Measurements from ENCODE around the gene HUNK. TPM values are rescaled to one million over a fixed set of nuclear protein-coding genes. Genes with fewer than 3 reads are reported as not detected.
A peak's percentile ranks its signal among the peaks of the same experiment; 100 is the strongest.
"Not testable (repeated sequence)": the region's sequence is repeated elsewhere in the genome, so short reads cannot be mapped to it uniquely, and the experiment has no call there.

Gene HUNK
- total RNA-seq, 2 donors from 2014 or later = 0.20 to 2.0 TPM

DNA sequence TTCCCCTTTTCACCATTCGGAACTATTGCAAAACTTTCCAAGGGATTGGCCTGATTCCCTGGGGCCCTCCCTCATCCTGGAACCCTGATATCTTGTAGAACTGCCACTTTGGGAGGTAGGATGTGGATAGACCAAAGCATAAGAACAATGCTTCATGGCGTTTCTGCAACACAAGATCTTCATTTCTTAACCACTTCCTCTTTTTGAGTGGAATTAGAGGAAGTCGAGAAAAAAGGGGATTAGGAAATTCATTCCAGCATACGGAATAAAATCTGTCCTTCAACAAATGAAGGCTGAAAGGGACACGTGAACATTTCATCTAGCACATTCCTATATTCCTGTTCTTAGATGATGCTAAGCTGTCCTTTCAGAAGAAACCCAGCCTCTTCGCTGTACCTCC lies 149.3 kb downstream of the HUNK start:
- no peak for DNase-seq (ENCODE audit: low spot score)
- H3K4me1 ChIP-seq = peaks cover 0 to 20% of the 10 kb centered on the region in 2 donors
- H3K27me3 ChIP-seq = no peaks in the 10 kb centered on the region
- H3K9me3 ChIP-seq = no peaks in the 10 kb centered on the region
- TF ChIP-seq, protein P1, sequence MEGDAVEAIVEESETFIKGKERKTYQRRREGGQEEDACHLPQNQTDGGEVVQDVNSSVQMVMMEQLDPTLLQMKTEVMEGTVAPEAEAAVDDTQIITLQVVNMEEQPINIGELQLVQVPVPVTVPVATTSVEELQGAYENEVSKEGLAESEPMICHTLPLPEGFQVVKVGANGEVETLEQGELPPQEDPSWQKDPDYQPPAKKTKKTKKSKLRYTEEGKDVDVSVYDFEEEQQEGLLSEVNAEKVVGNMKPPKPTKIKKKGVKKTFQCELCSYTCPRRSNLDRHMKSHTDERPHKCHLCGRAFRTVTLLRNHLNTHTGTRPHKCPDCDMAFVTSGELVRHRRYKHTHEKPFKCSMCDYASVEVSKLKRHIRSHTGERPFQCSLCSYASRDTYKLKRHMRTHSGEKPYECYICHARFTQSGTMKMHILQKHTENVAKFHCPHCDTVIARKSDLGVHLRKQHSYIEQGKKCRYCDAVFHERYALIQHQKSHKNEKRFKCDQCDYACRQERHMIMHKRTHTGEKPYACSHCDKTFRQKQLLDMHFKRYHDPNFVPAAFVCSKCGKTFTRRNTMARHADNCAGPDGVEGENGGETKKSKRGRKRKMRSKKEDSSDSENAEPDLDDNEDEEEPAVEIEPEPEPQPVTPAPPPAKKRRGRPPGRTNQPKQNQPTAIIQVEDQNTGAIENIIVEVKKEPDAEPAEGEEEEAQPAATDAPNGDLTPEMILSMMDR (IDR thresholded peaks at IDR 0.05) = no peak
- H3K36me3 ChIP-seq = no peaks in the 10 kb centered on the region
- peak overlapping the region; percentile 51 to 74 for H3K27ac ChIP-seq
- no peak overlapping the region for H3K4me3 ChIP-seq

DNA sequence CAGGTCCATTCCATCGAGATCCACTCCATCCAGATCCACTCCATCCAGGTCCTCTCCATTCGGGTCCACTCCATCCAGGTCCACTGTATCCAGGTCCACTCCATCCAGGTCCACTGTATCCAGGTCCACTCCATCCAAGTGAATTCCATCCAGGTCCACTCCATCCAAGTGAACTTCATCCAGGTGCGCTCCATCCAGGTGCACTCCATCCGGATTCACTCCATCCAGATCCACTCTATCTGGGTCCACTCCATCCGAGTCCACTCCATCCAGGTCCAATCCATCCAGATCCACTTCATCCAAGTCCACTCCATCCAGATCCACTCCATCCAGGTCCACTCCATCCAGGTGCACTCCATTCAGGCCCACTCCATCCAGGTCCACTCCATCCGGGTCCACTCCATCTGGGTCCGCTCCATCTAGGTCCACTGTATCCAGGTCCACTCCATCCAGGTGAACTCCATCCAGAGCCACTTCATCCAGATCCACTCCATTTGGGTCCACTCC lies 157.4 kb downstream of the HUNK start:
- TF ChIP-seq, protein P1 (IDR thresholded peaks at IDR 0.05) = no peak
- no peak for DNase-seq (ENCODE audit: low spot score)
- Histone ChIP-seq H3K9me3 (no peaks in the 10 kb centered on the region), H3K4me3 (no peak overlapping the region), H3K27me3 (no peaks in the 10 kb centered on the region), H3K4me1 (peaks cover 0 to 7% of the 10 kb centered on the region in 2 donors), H3K27ac (no peak overlapping the region), H3K36me3 (no peaks in the 10 kb centered on the region)

DNA sequence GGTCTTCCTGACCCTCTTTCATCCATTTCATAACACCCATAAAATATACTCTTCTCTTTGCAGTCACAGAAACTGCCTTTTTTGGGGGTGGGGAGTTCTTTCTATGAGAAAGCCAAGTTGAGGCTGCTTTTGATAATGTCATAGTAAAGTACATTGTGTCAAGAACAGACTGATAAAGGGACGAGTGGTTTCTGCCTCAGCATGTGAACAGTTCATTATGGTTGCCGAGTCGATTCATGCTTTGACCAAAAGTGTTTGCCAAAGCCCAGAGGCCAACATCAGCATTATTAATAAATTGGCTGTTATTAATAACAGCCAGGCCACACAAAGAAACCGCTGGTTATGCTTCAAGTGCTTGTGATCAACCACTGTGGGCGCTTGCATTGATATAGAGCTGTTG lies 162.0 kb downstream of the HUNK start:
- H3K27ac ChIP-seq = no peak overlapping the region
- H3K4me3 ChIP-seq = no peak overlapping the region
- H3K36me3 ChIP-seq = no peaks in the 10 kb centered on the region
- TF ChIP-seq, protein P1 (IDR thresholded peaks at IDR 0.05) = no peak
- DNase-seq (ENCODE audit: low spot score) = no peak
- H3K9me3 ChIP-seq = no peaks in the 10 kb centered on the region
- H3K27me3 ChIP-seq = no peaks in the 10 kb centered on the region
- peaks cover 0 to 7% of the 10 kb centered on the region in 2 donors for H3K4me1 ChIP-seq

DNA sequence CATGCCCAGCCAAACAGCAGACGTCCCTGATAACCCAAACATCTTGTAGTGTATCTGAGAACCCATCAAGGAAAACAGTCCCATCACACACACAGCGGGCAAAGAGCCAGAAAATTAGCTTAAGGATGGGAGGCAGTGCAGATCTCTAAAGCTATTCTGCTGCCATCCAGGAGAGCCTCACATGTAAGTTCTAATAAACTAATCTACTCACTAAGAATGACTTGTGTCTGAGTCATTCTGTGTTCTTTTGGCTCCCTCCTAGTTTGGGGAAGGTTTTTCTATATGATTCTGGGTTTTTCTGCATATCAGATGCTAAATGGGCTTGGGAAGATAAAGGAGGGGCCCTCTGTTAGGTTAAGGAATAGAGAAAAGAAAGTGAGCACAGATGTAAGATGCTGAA lies 162.8 kb downstream of the HUNK start:
- no peaks in the 10 kb centered on the region for H3K27me3 ChIP-seq
- TF ChIP-seq, protein P1 (IDR thresholded peaks at IDR 0.05) = no peak
- H3K36me3 ChIP-seq = no peaks in the 10 kb centered on the region
- H3K4me3 ChIP-seq = no peak overlapping the region
- peaks cover 0 to 7% of the 10 kb centered on the region in 2 donors for H3K4me1 ChIP-seq
- H3K27ac ChIP-seq = no peak overlapping the region
- DNase-seq (ENCODE audit: low spot score) = no peak
- H3K9me3 ChIP-seq = no peaks in the 10 kb centered on the region

DNA sequence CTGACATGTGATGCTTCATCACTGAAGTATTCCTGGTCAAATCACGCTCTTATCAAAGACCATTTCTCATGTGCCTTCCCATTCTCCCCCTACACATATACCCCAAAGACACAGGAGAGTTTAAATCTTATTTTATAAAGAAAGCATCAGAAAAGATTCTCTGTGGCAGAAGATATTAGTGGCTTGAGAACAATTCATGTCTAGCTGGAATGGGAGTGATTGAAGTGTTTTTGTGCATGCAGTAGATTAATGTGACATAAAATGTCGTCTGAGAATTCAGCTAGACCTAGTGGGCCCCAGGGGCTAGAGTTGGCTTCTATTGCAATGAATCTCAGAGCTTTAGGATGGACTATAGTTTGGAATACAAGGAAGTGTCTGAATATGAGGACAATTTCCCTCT lies 163.9 kb downstream of the HUNK start:
- Histone ChIP-seq H3K9me3 (no peaks in the 10 kb centered on the region), H3K4me3 (no peak overlapping the region), H3K36me3 (no peaks in the 10 kb centered on the region), H3K27ac (no peak overlapping the region), H3K27me3 (no peaks in the 10 kb centered on the region), H3K4me1 (peaks cover 0 to 7% of the 10 kb centered on the region in 2 donors)
- TF ChIP-seq, protein P1 (IDR thresholded peaks at IDR 0.05) = no peak
- no peak for DNase-seq (ENCODE audit: low spot score)

DNA sequence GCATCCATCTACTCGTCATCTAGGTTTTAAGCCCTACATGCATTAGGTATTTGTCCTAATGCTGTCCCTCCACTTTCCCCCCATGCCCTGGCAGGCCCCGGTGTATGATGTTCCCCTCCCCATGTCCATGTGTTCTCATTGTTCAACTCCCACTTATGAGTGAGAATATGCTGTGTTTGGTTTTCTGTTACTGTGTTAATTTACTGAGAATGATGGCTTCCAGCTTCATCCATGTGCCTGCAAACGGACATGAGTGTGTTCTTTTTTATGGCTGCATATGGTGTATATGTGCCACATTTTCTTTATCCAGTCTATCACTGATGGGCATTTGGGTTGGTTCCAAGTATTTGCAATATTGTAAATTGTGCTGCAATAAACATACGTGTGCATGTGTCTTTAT lies 165.9 kb downstream of the HUNK start:
- not testable (repeated sequence) for DNase-seq (ENCODE audit: low spot score); H3K4me1 ChIP-seq; H3K4me3 ChIP-seq; H3K27me3 ChIP-seq; H3K9me3 ChIP-seq; H3K27ac ChIP-seq; H3K36me3 ChIP-seq

All from right atrium auricular region (tissue), 2 donors.